Measurements from ENCODE around the gene NAPB. TPM values are rescaled to one million over a fixed set of nuclear protein-coding genes. Genes with fewer than 3 reads are reported as not detected.

The NAPB gene
- total and polyA plus RNA-seq, 7 donors: 1.8 to 12.3 (median 3.0) TPM

DNA sequence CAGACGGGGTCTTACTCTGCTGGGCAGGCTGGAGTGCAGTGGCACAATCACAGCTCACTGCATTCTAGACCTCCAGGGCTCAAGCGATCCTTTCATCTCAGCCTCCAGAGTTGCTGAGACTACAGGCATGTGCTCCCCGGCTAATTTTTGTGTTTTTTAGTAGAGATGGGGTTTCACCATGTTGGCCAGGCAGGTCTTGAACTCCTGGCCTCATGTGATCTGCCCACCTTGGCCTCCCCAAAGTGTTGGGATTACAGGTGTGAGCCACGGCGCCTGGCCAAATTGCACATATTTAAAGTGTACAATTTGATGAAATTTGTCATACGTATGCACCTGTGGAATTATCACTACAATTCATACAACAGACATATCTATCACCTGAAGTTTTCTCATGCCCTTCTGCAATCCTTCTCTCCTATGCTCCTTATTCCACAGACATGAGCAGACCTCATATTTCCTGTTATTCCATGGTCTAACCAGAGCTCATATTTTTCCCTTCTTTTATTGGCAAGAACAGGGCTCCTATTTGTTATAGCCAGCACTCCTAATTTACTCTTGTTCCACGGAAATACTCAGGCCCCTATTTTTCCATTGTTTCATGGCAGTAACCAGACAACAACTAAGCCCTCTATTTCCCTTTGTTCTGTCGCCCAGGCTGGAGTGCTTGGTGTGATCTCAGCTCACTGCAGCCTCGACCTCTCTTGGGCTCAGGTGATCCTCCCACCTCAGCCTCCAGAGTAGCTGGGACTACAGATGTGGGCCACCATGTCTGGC is 16.0 kb upstream of the NAPB start:
- H3K27me3 ChIP-seq (ENCODE audit: insufficient read depth in 3 of 3, low read length in 2 of 3): no peaks in the 10 kb centered on the region
- H3K36me3 ChIP-seq (ENCODE audit: insufficient read depth in 1 of 2, low read depth in 1 of 2): no peaks in the 10 kb centered on the region
- no peaks in the 10 kb centered on the region for H3K9me3 ChIP-seq
- TF ChIP-seq, protein P1, sequence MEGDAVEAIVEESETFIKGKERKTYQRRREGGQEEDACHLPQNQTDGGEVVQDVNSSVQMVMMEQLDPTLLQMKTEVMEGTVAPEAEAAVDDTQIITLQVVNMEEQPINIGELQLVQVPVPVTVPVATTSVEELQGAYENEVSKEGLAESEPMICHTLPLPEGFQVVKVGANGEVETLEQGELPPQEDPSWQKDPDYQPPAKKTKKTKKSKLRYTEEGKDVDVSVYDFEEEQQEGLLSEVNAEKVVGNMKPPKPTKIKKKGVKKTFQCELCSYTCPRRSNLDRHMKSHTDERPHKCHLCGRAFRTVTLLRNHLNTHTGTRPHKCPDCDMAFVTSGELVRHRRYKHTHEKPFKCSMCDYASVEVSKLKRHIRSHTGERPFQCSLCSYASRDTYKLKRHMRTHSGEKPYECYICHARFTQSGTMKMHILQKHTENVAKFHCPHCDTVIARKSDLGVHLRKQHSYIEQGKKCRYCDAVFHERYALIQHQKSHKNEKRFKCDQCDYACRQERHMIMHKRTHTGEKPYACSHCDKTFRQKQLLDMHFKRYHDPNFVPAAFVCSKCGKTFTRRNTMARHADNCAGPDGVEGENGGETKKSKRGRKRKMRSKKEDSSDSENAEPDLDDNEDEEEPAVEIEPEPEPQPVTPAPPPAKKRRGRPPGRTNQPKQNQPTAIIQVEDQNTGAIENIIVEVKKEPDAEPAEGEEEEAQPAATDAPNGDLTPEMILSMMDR (IDR thresholded peaks at IDR 0.05): no peak
- H3K4me1 ChIP-seq: peaks cover 7% of the 10 kb centered on the region
- DNase-seq (no peak), ATAC-seq (no peak)
- H3K27ac ChIP-seq: no peak overlapping the region
- intact Hi-C loops (cut with DNase I): no loop called here
- no peak overlapping the region for H3K4me3 ChIP-seq
- WGBS, 3 donors: 83 to 89% (median 87%) methylated on average over 9 of the region's 9 CpGs

DNA sequence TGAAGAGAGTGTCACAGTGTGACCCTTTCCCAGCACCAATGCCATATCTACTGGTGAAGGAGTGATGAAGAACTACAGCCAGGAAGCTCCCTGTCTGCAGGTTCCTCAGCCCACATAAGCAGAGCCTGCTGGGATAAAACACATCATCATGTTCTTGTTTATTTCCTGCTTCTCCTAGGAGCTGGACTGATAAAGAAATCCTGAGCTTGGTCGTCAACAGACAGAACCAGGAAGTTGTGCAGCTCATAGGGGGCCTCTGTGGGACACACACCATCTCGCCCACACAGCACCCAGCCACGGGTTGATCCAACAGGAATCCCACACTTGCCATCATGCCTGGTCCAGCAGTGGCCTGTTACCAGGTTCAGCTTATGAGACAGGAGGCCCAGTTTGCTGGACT is 15.4 kb upstream of the NAPB start:
- DNase-seq (no peak), ATAC-seq (no peak)
- TF ChIP-seq, protein P1 (IDR thresholded peaks at IDR 0.05): no peak
- H3K9me3 ChIP-seq: no peaks in the 10 kb centered on the region
- 45 to 48% (median 45%) methylated on average over 3 of the region's 3 CpGs for WGBS, 3 donors
- intact Hi-C loops (cut with DNase I): no loop called here
- H3K4me3 ChIP-seq: no peak overlapping the region
- no peaks in the 10 kb centered on the region for H3K36me3 ChIP-seq (ENCODE audit: insufficient read depth in 1 of 2, low read depth in 1 of 2)
- no peaks in the 10 kb centered on the region for H3K27me3 ChIP-seq (ENCODE audit: insufficient read depth in 3 of 3, low read length in 2 of 3)
- no peak overlapping the region for H3K27ac ChIP-seq
- peaks cover 7% of the 10 kb centered on the region for H3K4me1 ChIP-seq

- Histone ChIP-seq H3K27me3 (ENCODE audit: insufficient read depth in 3 of 3, low read length in 2 of 3) (no peaks in the 10 kb centered on the region), H3K9me3 (no peaks in the 10 kb centered on the region), H3K4me3 (no peak overlapping the region), H3K36me3 (ENCODE audit: insufficient read depth in 1 of 2, low read depth in 1 of 2) (no peaks in the 10 kb centered on the region), H3K4me1 (peaks cover 7% of the 10 kb centered on the region), H3K27ac (no peak overlapping the region)
- WGBS, 3 donors: 37 to 49% (median 38%) methylated on average over 11 of the region's 11 CpGs
- ATAC-seq: no peak
- no peak for DNase-seq
- TF ChIP-seq, protein P1 (IDR thresholded peaks at IDR 0.05): no peak
- intact Hi-C loops (cut with DNase I): no loop called here
Observed at GRCh38 chr20:23435626-23436539, 14.6 kb upstream of the NAPB start.

- Histone ChIP-seq H3K9me3 (no peaks in the 10 kb centered on the region), H3K4me3 (no peak overlapping the region), H3K36me3 (ENCODE audit: insufficient read depth in 1 of 2, low read depth in 1 of 2) (no peaks in the 10 kb centered on the region), H3K27me3 (ENCODE audit: insufficient read depth in 3 of 3, low read length in 2 of 3) (no peaks in the 10 kb centered on the region), H3K27ac (no peak overlapping the region), H3K4me1 (peaks cover 7% of the 10 kb centered on the region)
- TF ChIP-seq, protein P1 (IDR thresholded peaks at IDR 0.05): no peak
- intact Hi-C loops (cut with DNase I): no loop called here
- DNase-seq (no peak), ATAC-seq (no peak)
- 82 to 86% (median 85%) methylated on average over 7 of the region's 7 CpGs for WGBS, 3 donors
Observed at GRCh38 chr20:23434521-23435313, 13.4 kb upstream of the NAPB start.

Data from psoas muscle (tissue), 8 donors.